OCI-LY1 (cell line): Measurements from ENCODE around the gene TUBGCP6.

Experiments
- H2AFZ ChIP-seq: fragments of 200-600 bp; sonication (generic), shearing (Covaris generic); 2 replicates; pipeline ENCODE4 v1.6.0; 2014; ENCODE audit warnings: antibody characterized with exemption, mild to moderate bottlenecking, low read length
- H3F3A ChIP-seq: fragments of 200-600 bp; sonication (generic), shearing (Covaris generic); 2 replicates; pipeline ENCODE4 v1.6.0; 2014; ENCODE audit warnings: mild to moderate bottlenecking, antibody characterized with exemption, low read length, moderate library complexity; ENCODE audit not compliant: insufficient read depth
- H3K27ac ChIP-seq: fragments of 200-600 bp; sonication (generic); 2 replicates; pipeline ENCODE4 v1.5.1; 2014; ENCODE audit warnings: low read length, mixed run types, mild to moderate bottlenecking, low read depth; ENCODE audit not compliant: poor library complexity, severe bottlenecking
- H3K27me3 ChIP-seq: fragments of 200-600 bp; sonication (generic); 2 replicates; pipeline ENCODE4 v1.6.0; 2014; ENCODE audit warnings: antibody characterized with exemption, mild to moderate bottlenecking, low read length, moderate library complexity; ENCODE audit not compliant: insufficient read depth
- H3K36me3 ChIP-seq: fragments of 200-600 bp; sonication (generic); 2 replicates; pipeline ENCODE4 v1.6.1; 2014; ENCODE audit warnings: mild to moderate bottlenecking, antibody characterized with exemption, low read length, moderate library complexity, mixed read lengths; ENCODE audit not compliant: insufficient read depth
- H3K4me1 ChIP-seq: fragments of 200-600 bp; sonication (generic); 2 replicates; pipeline ENCODE4 v1.5.1; 2014; ENCODE audit warnings: mild to moderate bottlenecking, low read length, moderate library complexity; ENCODE audit not compliant: insufficient read depth, severe bottlenecking
- H3K4me2 ChIP-seq: fragments of 200-600 bp; sonication (generic), shearing (Covaris generic); 2 replicates; pipeline ENCODE4 v1.6.1; 2014; ENCODE audit warnings: low read length
- H3K4me3 ChIP-seq: fragments of 200-600 bp; sonication (generic); 2 replicates; pipeline ENCODE4 v1.5.1; 2014; ENCODE audit warnings: low read length, low read depth, mild to moderate bottlenecking, mixed read lengths; ENCODE audit not compliant: poor library complexity, severe bottlenecking
- H3K79me2 ChIP-seq: fragments of 200-600 bp; shearing (Covaris generic); 2 replicates; pipeline ENCODE4 v1.6.1; 2016; ENCODE audit warnings: mixed run types, low read length, mixed read lengths; ENCODE audit not compliant: insufficient read depth
- H3K9ac ChIP-seq: fragments of 200-600 bp; sonication (generic), shearing (Covaris generic); 2 replicates; pipeline ENCODE4 v1.6.1; 2014; ENCODE audit warnings: mild to moderate bottlenecking, low read length, mixed read lengths
- H3K9me2 ChIP-seq: fragments of 200-600 bp; sonication (generic), shearing (Covaris generic); 2 replicates; pipeline ENCODE4 v1.6.1; 2014; ENCODE audit warnings: low read depth, mild to moderate bottlenecking, low read length, mixed read lengths
- H3K9me3 ChIP-seq: fragments of 200-600 bp; shearing (Covaris generic); 2 replicates; pipeline ENCODE4 v1.6.1; 2014; ENCODE audit warnings: low read length, mixed read lengths
- H4K20me1 ChIP-seq: fragments of 200-600 bp; sonication (generic), shearing (Covaris generic); 2 replicates; pipeline ENCODE4 v1.6.0; 2016; ENCODE audit warnings: mild to moderate bottlenecking, low read length; ENCODE audit not compliant: insufficient read depth
- CTCF ChIP-seq: fragments of 200-600 bp; sonication (generic), shearing (Covaris generic); IDR thresholded peaks from 2 replicates; pipeline ENCODE4 v1.5.1; 2017; ENCODE audit warnings: mild to moderate bottlenecking, antibody characterized with exemption, low read length, moderate library complexity, mixed read lengths
- EZH2 ChIP-seq: fragments of 200-600 bp; sonication (generic), shearing (Covaris generic); IDR thresholded peaks from 2 replicates; pipeline ENCODE4 v1.8.0; 2017; ENCODE audit warnings: borderline replicate concordance, mixed run types, mild to moderate bottlenecking, antibody characterized with exemption, low read length, moderate library complexity, mixed read lengths

TUBGCP6 gene

GRCh38 chr22:50189849-50190181 is 55.0 kb downstream of the TUBGCP6 start:
- Histone ChIP-seq H4K20me1 (no peaks in the 10 kb centered on the region), H3K4me3 (peak overlapping the region; percentile 97), H3F3A (peaks cover 23% of the 10 kb centered on the region; the same call in 1 of the 2 replicates), H3K9me2 (no peaks in the 10 kb centered on the region), H3K4me1 (peaks cover 88% of the 10 kb centered on the region), H3K27me3 (no peaks in the 10 kb centered on the region), H3K79me2 (peaks cover 5% of the 10 kb centered on the region; the same call in 1 of the 2 replicates), H3K9ac (peak overlapping the region; percentile 77; the same call in 1 of the 2 replicates), H3K4me2 (peak overlapping the region; percentile 77), H2AFZ (no peak overlapping the region), H3K27ac (peak overlapping the region; percentile 100), H3K36me3 (peaks cover 39% of the 10 kb centered on the region; the same call in 1 of the 2 replicates), H3K9me3 (no peaks in the 10 kb centered on the region)
- TF ChIP-seq EZH2 = no peak
- no peak for TF ChIP-seq CTCF

- TF ChIP-seq EZH2 = no peak
- TF ChIP-seq CTCF = no peak
- H4K20me1 ChIP-seq = no peaks in the 10 kb centered on the region
- peak overlapping the region; percentile 100 for H3K27ac ChIP-seq
Observed at GRCh38 chr22:50189184-50189848, 55.5 kb downstream of the TUBGCP6 start.

GRCh38 chr22:50188356-50188755 is 56.5 kb downstream of the TUBGCP6 start:
- Histone ChIP-seq H3K36me3 (peaks cover 25% of the 10 kb centered on the region; the same call in 1 of the 2 replicates), H3K4me1 (peaks cover 84% of the 10 kb centered on the region), H3K79me2 (peaks cover 5% of the 10 kb centered on the region; the same call in 1 of the 2 replicates), H3K9me3 (no peaks in the 10 kb centered on the region), H3K27ac (peak overlapping the region; percentile 100), H4K20me1 (no peaks in the 10 kb centered on the region), H3K9me2 (no peaks in the 10 kb centered on the region), H3K4me3 (peak overlapping the region; percentile 97), H3K4me2 (peak overlapping the region; percentile 77), H3K9ac (peak overlapping the region; percentile 77), H3F3A (peaks cover 23% of the 10 kb centered on the region; the same call in 1 of the 2 replicates), H3K27me3 (no peaks in the 10 kb centered on the region; the same call in 1 of the 2 replicates), H2AFZ (no peak overlapping the region)
- TF ChIP-seq CTCF (no peak), EZH2 (no peak)

More at GRCh38 chr22:50189184-50189848, 55.5 kb downstream of the TUBGCP6 start:
- Histone ChIP-seq H3K36me3 (peaks cover 34% of the 10 kb centered on the region; the same call in 1 of the 2 replicates), H3K4me2 (peak overlapping the region; percentile 77), H3F3A (peaks cover 23% of the 10 kb centered on the region; the same call in 1 of the 2 replicates), H3K4me1 (peaks cover 88% of the 10 kb centered on the region), H3K9ac (peak overlapping the region; percentile 77), H3K9me2 (no peaks in the 10 kb centered on the region), H2AFZ (no peak overlapping the region), H3K27me3 (no peaks in the 10 kb centered on the region), H3K9me3 (no peaks in the 10 kb centered on the region), H3K4me3 (peak overlapping the region; percentile 97), H3K79me2 (peaks cover 5% of the 10 kb centered on the region; the same call in 1 of the 2 replicates)
